CD4-positive, alpha-beta T cell treated with Interferon alpha-2 for 1 hour (primary cell): ENCODE measurements around the gene TRAF6.

ENCODE experiments used
- DNase-seq, 2 donors: peaks; one replicate each; pipeline ENCODE4 v3.0.0-alpha.2; 2020 to 2022

TRAF6 gene

DNA sequence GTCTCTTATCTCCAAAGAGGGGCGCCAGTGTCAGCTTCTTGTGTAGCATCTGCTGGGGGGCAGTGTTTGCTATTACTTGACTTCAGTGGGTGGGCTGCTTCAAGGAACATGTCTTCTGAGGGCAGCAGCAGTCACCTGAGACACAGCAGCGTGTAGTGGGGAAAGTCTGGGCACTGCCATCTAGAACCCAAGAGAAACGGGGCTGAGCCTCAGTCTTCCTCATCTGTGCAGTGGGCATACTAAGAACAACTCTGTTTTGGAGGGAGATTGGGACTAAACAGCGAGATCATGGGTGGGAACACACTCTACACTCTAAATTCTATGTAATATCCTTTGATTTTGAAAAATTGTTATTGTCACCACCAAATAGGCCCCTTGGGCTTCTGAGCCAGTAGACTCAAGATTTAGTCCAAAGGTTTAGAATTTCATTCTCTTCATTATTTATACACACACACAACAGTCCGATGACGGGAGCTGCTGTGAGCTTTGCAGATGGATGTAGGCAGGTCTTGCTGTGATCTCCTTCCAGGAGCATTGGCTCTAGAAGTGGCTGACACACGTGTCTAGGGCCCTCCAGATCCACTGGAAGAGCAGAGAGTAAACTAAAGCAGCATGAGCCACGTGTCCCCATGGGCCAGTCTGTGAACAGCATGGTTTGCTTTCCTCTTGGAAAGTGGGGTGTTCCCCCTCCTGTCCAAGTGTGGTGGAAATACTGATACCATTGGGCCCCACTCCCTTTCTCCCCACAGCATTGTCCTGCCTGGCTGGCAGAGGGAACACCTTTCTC, 51.8 kb downstream of the TRAF6 start:
- no peak for DNase-seq

DNA sequence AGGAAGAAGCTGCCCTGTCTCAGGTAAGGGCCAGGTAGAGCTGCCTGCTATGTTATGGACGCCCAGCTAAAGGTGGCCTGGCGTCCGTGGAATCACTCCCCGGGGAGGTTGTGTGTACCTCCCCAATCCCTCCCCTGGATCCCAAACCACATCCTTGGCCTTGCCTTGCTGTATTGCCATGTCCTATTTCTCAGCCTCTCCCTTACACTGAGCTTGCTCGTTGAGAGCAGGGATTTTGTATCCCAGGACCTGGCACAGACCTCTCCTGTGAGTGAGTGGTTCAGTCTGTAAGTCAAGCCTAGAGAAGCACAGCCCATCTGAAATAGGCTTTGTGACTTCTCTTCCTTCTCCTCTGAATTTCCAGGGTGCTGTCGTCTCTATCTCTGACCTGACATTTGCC, 53.9 kb downstream of the TRAF6 start:
- no peak for DNase-seq

DNA sequence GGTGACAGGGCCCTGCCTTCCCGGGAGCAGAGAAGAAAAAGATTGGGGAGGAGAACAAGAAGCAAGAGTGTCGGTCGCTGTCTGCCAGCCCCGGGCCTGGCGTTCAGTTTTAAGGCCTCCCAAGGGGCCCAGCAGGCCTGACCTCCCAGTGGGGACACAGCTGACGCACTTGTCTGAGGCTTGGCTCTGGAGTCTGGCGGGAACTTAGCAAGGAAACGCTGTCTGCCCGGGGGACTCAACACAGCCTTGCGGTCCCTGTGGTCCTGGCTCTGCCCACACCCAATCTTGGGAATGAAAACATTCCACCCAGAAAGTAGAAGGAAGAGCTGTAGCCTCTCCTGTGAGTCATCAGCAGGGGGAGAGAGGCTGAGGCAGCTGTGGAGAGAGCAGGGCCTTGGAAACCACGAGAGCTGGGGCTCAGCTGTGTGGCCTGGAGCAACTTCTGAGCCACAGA, 54.4 kb downstream of the TRAF6 start:
- DNase-seq = no peak

DNA sequence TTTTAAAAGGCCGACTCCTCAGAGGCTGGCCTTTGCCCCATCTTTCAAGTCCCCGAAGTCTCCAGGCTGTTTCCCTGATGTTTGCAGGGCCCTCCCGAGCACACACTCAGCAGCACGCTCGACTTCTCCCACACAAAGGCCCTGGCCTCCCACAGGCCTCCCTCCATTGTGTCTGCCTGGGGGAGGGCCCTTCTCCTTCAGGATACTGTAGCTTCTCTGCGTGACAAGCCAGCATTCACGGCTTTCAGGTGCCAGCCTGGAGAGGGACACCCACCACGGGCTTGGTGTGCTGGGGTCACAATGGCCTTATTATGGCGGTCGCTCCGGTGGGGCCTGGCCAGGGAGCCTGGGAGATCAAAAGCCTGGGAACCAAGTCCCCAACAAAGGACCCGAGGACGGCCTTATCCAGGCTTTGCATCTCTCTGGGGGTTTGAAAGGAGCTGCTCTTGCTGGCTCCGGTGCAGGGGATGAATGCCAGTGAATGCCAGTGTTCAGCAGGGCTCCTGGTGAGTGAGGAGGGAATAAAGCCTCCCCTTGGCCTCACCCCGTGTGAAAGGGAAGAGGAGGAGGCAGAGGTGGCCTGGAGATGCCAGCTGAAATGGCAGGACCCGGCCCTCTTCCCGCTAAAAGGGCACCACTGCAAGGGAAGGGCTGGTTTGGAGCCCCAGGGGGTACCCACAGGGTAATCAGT, 55.0 kb downstream of the TRAF6 start:
- DNase-seq = no peak

DNA sequence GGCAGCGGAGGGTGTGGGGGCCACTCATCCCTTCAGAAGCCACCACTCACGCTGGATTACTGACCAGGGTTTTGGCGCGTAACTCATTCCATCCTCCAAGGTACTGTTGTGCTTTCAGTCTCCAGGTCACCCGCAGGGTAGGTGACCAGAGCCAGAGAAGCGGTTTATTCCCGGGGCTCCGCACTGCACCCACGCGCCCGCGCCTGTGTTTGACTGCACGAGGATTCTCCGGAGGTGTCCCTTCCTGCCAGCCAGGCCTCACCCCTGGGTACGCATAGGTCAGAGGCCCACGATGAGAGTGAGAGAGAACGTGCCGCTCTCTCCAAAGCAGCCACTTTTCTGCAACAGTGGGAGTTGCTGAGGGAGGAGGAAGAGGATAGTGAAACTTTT, 55.5 kb downstream of the TRAF6 start:
- no peak for DNase-seq

DNA sequence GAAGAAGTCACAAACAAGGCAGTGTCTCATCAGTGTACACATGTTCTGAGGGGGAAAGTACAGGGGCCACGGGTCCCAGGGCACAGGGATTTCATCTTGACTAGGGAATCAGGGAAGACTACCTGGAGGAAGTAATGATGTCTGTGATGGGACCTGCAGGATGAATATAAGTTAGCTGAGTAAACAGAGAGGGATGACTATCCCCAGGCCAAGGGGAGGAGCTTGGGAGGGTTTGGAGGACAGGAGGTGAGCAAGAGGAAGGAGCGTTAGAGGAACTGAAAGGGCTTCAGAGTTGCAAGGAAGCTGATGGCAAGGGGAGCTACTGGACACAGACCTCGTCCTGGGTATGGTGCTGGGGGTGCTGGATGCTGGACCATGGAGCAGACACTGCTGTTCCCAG, 56.4 kb downstream of the TRAF6 start:
- peak in 1 of 2 donors; percentile 48 for DNase-seq

DNA sequence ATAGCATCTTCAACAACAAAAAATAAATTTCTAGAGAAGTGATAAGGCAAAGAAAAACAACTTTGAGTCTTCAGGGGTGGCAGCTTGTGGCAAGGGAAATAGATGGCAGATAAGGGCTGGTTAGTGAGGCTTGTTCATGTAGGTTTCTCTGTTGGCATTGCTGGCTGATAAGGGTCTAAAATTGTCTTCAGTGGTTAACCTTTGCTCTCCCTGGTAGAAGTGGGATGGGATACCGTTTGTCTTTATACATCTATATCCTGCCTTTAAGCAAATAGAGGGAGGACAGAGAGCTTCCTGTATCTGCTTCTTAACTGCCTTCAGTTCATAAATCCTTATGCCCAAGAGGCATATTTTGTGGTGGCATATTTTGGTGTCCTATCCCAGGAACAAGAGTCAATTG, 57.1 kb downstream of the TRAF6 start:
- DNase-seq = peak in 1 of 2 donors; percentile 21

DNA sequence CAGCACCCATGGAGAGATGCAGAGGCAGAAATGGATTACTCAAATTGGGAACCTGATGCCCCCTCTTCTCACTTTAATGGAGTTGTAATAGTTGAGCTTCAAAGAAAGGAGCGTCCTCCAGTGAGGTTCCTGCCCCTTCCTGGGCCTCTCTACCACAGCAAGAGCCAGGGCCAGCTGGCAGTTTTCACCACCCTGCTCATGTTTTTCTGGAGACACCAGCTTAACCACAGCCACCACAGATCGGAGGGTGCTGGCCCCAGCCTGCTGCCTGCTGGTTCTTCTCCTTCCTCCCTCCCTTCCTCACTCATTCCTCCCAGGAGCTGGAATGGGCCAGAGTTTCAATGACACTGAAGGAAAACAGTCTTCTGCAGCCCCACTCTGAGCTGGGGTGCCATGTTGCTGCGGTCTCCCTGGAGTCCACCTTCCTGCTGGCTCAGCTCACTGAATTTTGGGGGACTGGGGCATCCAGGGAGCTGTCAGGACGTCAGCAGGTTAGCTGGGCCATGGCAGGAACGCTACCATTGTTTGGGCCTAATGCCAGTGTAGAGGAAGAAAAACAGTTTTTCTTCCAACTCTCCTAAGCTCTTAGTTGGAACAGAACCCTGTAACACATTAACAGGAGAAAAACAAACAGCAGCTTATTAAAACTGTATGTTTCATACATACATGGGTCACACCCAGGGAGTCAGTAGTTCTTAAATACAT, 57.7 kb downstream of the TRAF6 start:
- DNase-seq = peak; percentile 13 to 33

DNA sequence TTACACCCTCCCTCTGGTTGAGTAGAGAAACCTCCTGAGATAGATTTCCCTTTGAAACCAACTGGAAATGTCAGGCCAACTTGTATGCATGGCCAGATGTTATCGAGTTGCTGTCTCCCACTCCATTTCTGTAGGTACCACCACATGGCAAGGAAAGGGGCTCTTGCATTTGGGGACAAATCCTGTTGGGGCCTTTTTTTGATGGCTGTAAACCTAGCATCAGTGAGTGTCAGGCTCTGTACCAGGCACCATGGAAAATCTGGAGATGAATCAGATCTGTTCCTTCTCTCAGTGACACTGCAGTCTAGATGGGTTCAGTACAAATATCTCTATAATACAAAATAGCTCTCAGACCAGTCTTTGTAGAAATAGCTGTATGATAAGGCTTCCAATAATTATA, 58.4 kb downstream of the TRAF6 start:
- no peak for DNase-seq

DNA sequence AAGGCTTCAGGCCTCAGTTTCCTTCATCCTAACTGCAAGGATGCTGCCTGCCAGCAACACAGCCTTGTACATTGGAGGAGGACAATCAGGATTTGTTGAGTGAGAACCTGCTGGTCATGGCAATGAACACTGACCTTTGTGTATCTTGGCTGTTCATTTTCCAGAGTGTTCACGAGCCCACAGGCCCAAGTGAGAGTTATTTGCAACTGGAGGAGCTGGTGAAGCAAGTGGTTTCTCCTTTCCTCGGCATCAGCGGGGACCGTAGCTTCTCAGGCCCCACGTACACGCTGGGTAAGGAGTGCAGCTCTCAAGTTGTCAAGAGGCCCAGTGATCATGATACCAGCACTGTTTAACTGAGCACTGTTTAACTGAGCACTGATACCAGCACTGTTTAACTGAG, 59.0 kb downstream of the TRAF6 start:
- no peak for DNase-seq

DNA sequence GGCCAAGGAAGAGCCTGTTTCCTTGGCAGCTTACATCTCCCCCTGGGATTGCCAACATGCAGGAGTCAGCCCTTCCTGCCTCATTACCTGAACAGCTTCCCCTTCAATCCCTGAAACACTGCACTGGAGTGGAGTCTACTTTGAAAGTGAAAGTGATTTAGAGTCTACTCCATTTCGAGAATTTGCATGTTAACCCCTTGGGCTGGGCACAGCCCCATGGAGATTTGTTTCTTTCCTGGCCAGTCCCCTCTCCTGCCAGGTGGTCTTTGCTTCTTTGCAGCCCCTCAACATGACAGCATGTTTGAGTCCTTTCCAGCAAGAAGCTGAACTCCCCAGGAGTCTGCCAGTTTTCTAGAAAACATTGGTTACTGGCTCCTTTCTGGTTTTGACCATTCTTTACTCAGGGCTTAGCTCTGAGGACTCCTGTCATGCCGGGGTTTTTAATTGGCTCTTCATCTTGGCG, 59.9 kb downstream of the TRAF6 start:
- no peak for DNase-seq

DNA sequence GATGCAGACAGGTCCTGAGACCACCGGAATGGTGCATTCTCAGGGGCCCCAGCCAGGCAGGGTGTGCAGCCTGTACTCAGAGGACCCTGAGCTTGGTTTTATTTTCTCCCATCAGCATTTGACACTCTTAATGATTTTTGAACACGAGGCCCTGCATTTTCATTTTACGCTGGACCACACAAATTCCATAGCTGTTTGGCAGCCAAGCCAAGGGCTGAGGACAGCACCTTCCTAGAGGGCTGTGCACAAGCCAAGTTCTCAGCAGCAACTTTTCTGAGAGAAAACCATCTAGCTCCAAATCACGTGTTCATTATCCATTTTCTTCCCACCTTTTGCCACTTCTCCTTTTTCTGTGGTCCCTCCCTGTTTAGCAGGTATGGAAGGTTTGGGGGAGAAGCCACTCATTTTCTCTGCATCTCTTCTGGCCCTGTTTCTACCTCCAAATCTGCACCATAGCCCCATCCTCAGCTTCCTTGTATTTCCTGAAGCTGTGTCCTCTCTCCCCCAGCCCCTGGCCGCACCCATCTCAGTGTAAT, 60.4 kb downstream of the TRAF6 start:
- no peak for DNase-seq

DNA sequence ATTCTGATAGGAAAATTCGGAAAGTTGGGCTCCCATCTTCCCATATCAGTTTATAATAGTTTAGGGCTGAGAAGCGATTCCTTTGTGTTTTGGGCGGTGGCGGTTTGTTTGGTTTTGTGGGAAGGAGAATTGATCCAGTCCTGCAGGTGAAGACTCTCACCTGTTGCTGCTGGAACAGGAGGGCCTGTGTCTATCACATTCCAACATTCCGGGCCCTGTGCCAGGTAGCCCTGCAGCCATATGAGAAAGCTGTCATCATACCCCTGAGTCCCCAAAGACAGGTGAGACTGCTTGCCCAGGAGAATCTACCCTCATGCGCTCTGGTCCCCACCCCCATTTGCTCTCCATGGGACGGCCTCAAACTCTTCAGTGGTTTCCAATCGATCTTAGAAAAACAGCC, 62.1 kb downstream of the TRAF6 start:
- DNase-seq = no peak

DNA sequence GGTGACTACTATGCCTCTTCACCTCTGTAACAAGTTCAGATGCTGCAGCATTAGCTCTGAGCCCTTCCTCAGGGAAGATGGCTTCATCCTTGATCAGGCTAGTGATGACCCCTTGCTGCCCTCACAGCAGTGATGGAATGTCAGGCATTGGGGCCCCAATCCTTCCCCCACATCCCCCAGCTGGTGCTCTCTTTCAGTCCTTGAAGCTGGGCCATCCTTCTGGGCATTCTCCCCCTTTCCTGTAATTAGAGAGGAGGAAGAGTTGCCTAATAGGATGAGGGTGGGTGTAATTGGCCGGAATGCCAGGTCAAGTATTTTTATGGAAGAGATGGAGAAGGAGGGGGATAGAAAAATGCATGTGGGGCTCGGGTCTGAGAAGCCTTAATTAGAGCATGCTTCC, 62.6 kb downstream of the TRAF6 start:
- DNase-seq = no peak

DNA sequence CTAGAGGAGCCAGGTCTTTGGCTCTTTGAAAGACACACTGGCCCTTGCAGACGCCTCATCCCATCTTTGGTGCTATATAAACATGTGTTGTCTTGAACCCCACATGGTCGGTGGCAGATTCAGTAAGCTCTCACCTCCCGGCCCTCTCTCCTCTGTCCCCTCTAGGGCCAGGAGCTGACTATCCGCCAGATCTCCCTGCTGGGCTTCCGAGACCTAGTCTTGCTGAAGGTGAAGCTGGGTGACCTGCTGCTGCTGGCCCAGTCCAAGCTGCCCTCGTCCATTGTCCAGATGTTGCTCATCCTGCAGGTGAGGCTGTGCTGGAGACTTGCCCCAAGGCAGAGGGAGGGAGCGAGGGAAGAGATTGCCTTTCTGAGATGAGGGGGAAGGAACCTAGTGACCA, 63.9 kb downstream of the TRAF6 start:
- DNase-seq = no peak

DNA sequence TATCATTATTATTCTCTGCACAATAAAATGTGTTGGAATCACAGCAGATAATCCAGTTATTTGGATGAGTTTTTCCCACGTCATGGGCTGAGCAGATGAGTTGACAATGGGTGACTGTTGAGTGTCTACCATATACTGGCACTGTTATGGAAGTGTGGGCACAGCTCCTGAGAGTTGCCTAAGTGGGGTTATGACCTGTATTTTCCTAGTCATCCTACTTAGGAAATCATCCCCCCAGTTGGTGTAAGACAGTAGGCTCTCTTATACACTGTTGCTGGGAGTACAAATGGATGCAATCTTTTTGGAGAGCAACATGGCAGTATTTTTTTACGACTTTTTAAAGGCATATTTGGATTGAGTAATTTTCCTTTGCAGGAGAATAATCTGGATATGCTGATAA, 66.4 kb downstream of the TRAF6 start:
- DNase-seq = no peak

DNA sequence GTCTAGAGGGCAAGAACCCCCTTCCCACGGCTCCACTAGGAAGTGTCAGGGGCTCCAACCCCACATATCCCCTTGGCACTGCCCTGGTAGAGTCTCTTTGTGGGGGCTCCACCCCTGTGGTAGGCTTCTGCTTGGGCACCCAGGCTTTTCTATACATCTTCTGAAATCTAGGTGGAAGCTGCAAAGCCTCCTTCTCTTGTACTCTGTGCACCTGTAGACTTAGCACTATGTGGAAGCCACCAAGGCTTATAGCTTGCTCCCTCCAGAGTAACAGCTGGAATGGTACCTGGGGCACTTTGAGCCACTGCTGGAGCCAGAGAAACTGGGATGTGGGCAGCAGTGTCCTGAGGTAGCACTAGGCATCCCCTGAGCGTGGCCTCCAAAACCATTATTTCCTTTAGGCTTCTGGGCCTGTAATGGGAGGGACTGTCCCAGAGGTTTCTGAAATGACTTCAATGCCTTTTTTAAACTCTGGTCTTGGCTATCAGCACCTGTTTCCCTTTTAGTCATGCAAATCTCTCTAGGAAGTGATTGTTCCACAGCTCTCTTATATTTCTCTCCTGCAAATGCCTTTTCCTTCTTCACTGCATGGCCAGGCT, 68.4 kb downstream of the TRAF6 start:
- no peak for DNase-seq

DNA sequence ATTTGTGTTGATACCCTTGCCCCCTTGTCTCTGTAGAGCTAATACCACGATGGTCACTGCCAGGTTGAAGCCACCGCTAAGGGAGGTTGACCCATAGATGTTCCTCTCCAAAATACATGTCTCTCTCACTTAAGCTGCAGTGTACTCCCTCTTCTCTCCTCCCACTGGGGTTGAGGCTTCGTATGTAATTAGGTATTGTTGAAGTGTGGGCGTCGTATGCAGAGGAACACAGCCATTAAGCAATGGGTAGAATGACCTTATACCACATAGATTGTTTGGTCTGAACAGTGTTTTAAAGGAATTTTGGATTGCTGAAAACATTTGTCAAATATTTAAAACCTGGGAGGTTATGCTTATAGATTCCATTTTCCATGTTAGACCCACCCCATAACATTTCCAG, 71.9 kb downstream of the TRAF6 start:
- no peak for DNase-seq

DNA sequence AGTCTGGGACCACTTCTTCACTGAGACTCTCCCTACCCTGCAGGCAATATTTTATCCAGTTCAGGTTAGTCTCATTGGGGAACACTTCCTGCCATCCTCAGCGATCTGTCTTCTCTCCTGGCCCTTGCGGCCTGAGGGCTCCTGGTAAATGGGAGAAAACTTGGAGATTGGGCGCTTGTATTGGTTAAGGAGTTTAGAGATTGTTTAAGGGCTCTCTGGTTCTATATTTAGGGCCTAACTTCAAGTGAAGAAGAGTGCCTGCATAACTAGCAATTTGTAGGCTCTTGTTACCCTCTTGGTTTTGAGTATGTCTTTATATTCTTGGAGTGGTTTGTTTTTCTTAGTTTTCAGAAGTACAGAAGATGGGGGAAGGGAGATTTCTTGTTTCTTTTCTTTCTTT, 72.7 kb downstream of the TRAF6 start:
- no peak for DNase-seq
